GM23338 (cell line): ENCODE measurements around the gene FUBP1. TPM values are rescaled to one million over a fixed set of nuclear protein-coding genes. Genes with fewer than 3 reads are reported as not detected.

Source experiments
- ATAC-seq: fragments of 200-7000 bp; cut with Tn5 transposase; 3 replicates; pipeline ENCODE4 v1.9.1; 2020
- DNase-seq: peaks from one replicate; pipeline ENCODE4 v3.0.0-alpha.2; 2015; ENCODE audit warnings: low spot score
- H2AFZ ChIP-seq: fragments of 200-600 bp; sonication (generic); 2 replicates; pipeline ENCODE4 v1.8.0; 2016; ENCODE audit warnings: antibody characterized with exemption, mild to moderate bottlenecking, moderate library complexity
- H3F3A ChIP-seq: fragments of 200-600 bp; sonication (generic); replicated peaks from 2 replicates; pipeline ENCODE4 v1.8.0; 2017; ENCODE audit warnings: antibody characterized with exemption, mixed run types, low read depth
- H3K27ac ChIP-seq: fragments of 200-600 bp; sonication (generic); 2 replicates; pipeline ENCODE4 v1.6.1; 2016; ENCODE audit warnings: low read depth
- H3K27me3 ChIP-seq: fragments of 200-600 bp; sonication (generic); 2 replicates; pipeline ENCODE4 v1.8.0; 2016; ENCODE audit warnings: mild to moderate bottlenecking, mixed run types, moderate library complexity; ENCODE audit not compliant: insufficient read depth
- H3K36me3 ChIP-seq: fragments of 200-600 bp; sonication (generic); 2 replicates; pipeline ENCODE4 v1.8.0; 2016; ENCODE audit warnings: mild to moderate bottlenecking; ENCODE audit not compliant: insufficient read depth
- H3K4me1 ChIP-seq: fragments of 200-600 bp; sonication (generic); 2 replicates; pipeline ENCODE4 v1.8.0; 2016; ENCODE audit warnings: mild to moderate bottlenecking, moderate library complexity; ENCODE audit not compliant: insufficient read depth
- H3K4me2 ChIP-seq: fragments of 200-600 bp; sonication (generic); 2 replicates; pipeline ENCODE4 v1.7.1; 2017; ENCODE audit warnings: mixed run types
- H3K4me3 ChIP-seq: fragments of 200-600 bp; sonication (generic); 2 replicates; pipeline ENCODE4 v1.6.1; 2016; ENCODE audit warnings: mixed run types
- H3K79me2 ChIP-seq: fragments of 200-600 bp; sonication (generic); replicated peaks from 2 replicates; pipeline ENCODE4 v1.8.0; 2017; ENCODE audit warnings: mild to moderate bottlenecking; ENCODE audit not compliant: insufficient read depth
- H3K9me2 ChIP-seq: fragments of 200-600 bp; sonication (generic); 2 replicates; pipeline ENCODE4 v1.8.0; 2017; ENCODE audit not compliant: insufficient read depth
- H4K20me1 ChIP-seq: fragments of 200-600 bp; sonication (generic); replicated peaks from 2 replicates; pipeline ENCODE4 v1.8.0; 2017; ENCODE audit warnings: mild to moderate bottlenecking; ENCODE audit not compliant: insufficient read depth
- H3K27ac Mint-ChIP-seq: 2 replicates; pipeline ENCODE4 v1.8.0; 2020; ENCODE audit warnings: inconsistent platforms, mild to moderate bottlenecking, moderate library complexity, mixed read lengths
- H3K27me3 Mint-ChIP-seq: 3 replicates; pipeline ENCODE4 v1.8.0; 2022; ENCODE audit warnings: low read depth, mild to moderate bottlenecking, moderate library complexity, mixed read lengths, inconsistent platforms; ENCODE audit not compliant: insufficient read depth, poor library complexity
- H3K36me3 Mint-ChIP-seq: 3 replicates; pipeline ENCODE4 v1.8.0; 2021; ENCODE audit warnings: low read depth, mild to moderate bottlenecking, inconsistent platforms, moderate library complexity, mixed read lengths
- H3K4me1 Mint-ChIP-seq: 3 replicates; pipeline ENCODE4 v1.8.0; 2020; ENCODE audit warnings: mild to moderate bottlenecking, inconsistent platforms, mixed read lengths
- H3K4me3 Mint-ChIP-seq: 3 replicates; pipeline ENCODE4 v1.8.0; 2021; ENCODE audit warnings: moderate library complexity, mild to moderate bottlenecking, inconsistent platforms, mixed read lengths
- H3K9me3 Mint-ChIP-seq: 3 replicates; pipeline ENCODE4 v1.8.0; 2020; ENCODE audit warnings: moderate library complexity, mild to moderate bottlenecking, inconsistent platforms, mixed read lengths
- CREB1 ChIP-seq: fragments of 250-450 bp; sonication (Bioruptor Pico); IDR thresholded peaks from 2 replicates; pipeline ENCODE4 v1.5.0; 2020; ENCODE audit warnings: low read depth, mild to moderate bottlenecking, moderate library complexity
- CTCF ChIP-seq, 2 experiments: fragments of 200-600 bp in 1 of 2; sonication (generic) in 1 of 2; conservative IDR thresholded peaks; 2 replicates each; pipeline versions ENCODE4 v1.5.1 to v1.6.1; 2016 to 2017; ENCODE audit warnings: antibody characterized with exemption in 2 of 2, low read depth in 2 of 2, mild to moderate bottlenecking in 2 of 2, moderate library complexity in 1 of 2
- ETS1 ChIP-seq: IDR thresholded peaks from 2 replicates; pipeline ENCODE4 v1.6.1; 2016; ENCODE audit warnings: antibody characterized with exemption
- EZH2 ChIP-seq: fragments of 200-600 bp; sonication (generic); IDR thresholded peaks from one replicate; pipeline ENCODE4 v1.8.0; 2017; ENCODE audit warnings: antibody characterized with exemption, mild to moderate bottlenecking, low read depth; ENCODE audit not compliant: unreplicated experiment
- EZH2phosphoT487 ChIP-seq: fragments of 200-600 bp; sonication (generic); IDR thresholded peaks from one replicate; pipeline ENCODE4 v1.8.1; 2018; ENCODE audit warnings: antibody characterized with exemption; ENCODE audit not compliant: unreplicated experiment
- JUNB ChIP-seq: IDR thresholded peaks from one replicate; pipeline ENCODE4 v1.6.1; 2016; ENCODE audit warnings: antibody characterized with exemption; ENCODE audit not compliant: unreplicated experiment
- NANOG ChIP-seq: IDR thresholded peaks from 2 replicates; pipeline ENCODE4 v1.6.1; 2016; ENCODE audit warnings: antibody characterized with exemption, borderline replicate concordance
- POLR2AphosphoS5 ChIP-seq: IDR thresholded peaks from 2 replicates; pipeline ENCODE4 v1.6.1; 2016; ENCODE audit warnings: antibody characterized with exemption, low read depth
- REST ChIP-seq: IDR thresholded peaks from one replicate; pipeline ENCODE4 v1.6.1; 2018; ENCODE audit warnings: antibody characterized with exemption; ENCODE audit not compliant: unreplicated experiment
- STAT1 ChIP-seq: IDR thresholded peaks from one replicate; pipeline ENCODE4 v1.6.1; 2016; ENCODE audit warnings: antibody characterized with exemption; ENCODE audit not compliant: unreplicated experiment
- ZNF114 ChIP-seq: fragments of 250-450 bp; sonication (Bioruptor Pico); IDR thresholded peaks from 2 replicates; pipeline ENCODE4 v1.5.0; 2020; ENCODE audit warnings: mild to moderate bottlenecking, moderate library complexity
- ZNF331 ChIP-seq: fragments of 250-450 bp; sonication (Bioruptor Pico); IDR thresholded peaks from 2 replicates; pipeline ENCODE4 v1.5.0; 2020; ENCODE audit warnings: low read depth, mild to moderate bottlenecking, moderate library complexity
- ZNF462 ChIP-seq: fragments of 250-450 bp; sonication (Bioruptor Pico); IDR thresholded peaks from 2 replicates; pipeline ENCODE4 v1.5.0; 2020; ENCODE audit warnings: mild to moderate bottlenecking, moderate library complexity
- polyA plus RNA-seq: library from polyadenylated mRNA; unstranded; fragments of >200 nt; fragmentation: Nextera tagmentation; extraction: Ambion mirVana; gene quantifications from 2 replicates; pipeline ENCODE4 v1.2.1, GENCODE V29; 2016
- total RNA-seq: library from RNA; depleted of rRNA; stranded (reverse); fragments of >200 nt; shearing (Covaris generic); gene quantifications from 2 replicates; pipeline ENCODE4 v1.2.3, GENCODE V29; 2014

The FUBP1 gene
- total and polyA plus RNA-seq, 2 experiments from 2014 or later = 212 to 308 TPM

GRCh38 chr1:77990629-77991204 lies 11.8 kb upstream of the FUBP1 start:
- H3K27me3 ChIP-seq = no peaks in the 10 kb centered on the region
- Mint-ChIP-seq H3K27ac (no peak overlapping the region; the same call in 1 of the 2 replicates), H3K4me1 (peaks cover 28% of the 10 kb centered on the region), H3K27me3 (no peaks in the 10 kb centered on the region), H3K9me3 (no peaks in the 10 kb centered on the region), H3K36me3 (peaks cover 6% of the 10 kb centered on the region; the same call in 1 of the 3 replicates), H3K4me3 (no peak overlapping the region)
- no peak overlapping the region for H2AFZ ChIP-seq
- ATAC-seq (no peak), DNase-seq (no peak)
- H3K36me3 ChIP-seq = peaks cover 4% of the 10 kb centered on the region; the same call in 1 of the 2 replicates
- H3K4me2 ChIP-seq = no peak overlapping the region
- H3K79me2 ChIP-seq = peaks cover 75% of the 10 kb centered on the region
- no peaks in the 10 kb centered on the region for H3F3A ChIP-seq
- H3K4me3 ChIP-seq = no peak overlapping the region
- H3K4me1 ChIP-seq = peaks cover 6% of the 10 kb centered on the region; the same call in 1 of the 2 replicates
- no peak for TF ChIP-seq CREB1 (CRISPR knock-in tag)
- TF ChIP-seq ZNF331 (CRISPR knock-in tag) = no peak
- no peak for TF ChIP-seq NANOG
- TF ChIP-seq EZH2 = no peak
- no peak for TF ChIP-seq ZNF462 (CRISPR knock-in tag)
- TF ChIP-seq JUNB = no peak
- no peak for TF ChIP-seq ZNF114 (CRISPR knock-in tag)
- no peak for TF ChIP-seq CTCF (conservative IDR thresholded peaks at IDR 0.05; ENCODE audit: low read depth in 2 of 2)
- no peak for TF ChIP-seq EZH2phosphoT487
- TF ChIP-seq STAT1 = no peak
- no peak for TF ChIP-seq POLR2AphosphoS5
- TF ChIP-seq REST = no peak
- no peak for TF ChIP-seq ETS1
- H3K9me2 ChIP-seq = no peaks in the 10 kb centered on the region
- no peak overlapping the region for H3K27ac ChIP-seq
- H4K20me1 ChIP-seq = peaks cover 13% of the 10 kb centered on the region
